K562 (cell line): ENCODE results near the gene MMUT. TPM values are rescaled to one million over a fixed set of nuclear protein-coding genes. Genes with fewer than 3 reads are reported as not detected.

Experiments used
- ATAC-seq: fragments of 200-7000 bp; cut with Tn5 transposase; 3 replicates; pipeline ENCODE4 v1.9.1; 2020; ENCODE audit warnings: moderate library complexity
- BruUV-seq: library from RNA; stranded (reverse); fragments of 400-500 nt; replicated peaks from 2 replicates; lab custom pipeline; 2021; lab: Mats Ljungman, UMichigan
- CTCF ChIA-PET: fragments of 300-600 bp; formaldehyde crosslinking; extraction: SDS; loops from one replicate; lab custom pipeline; 2021; ENCODE audit warnings: low intra/inter-chr PET ratio; lab: Yijun Ruan, JAX
- POLR2A ChIA-PET: fragments of 300-600, 350-650 bp; sonication (Branson Sonifier 250); formaldehyde crosslinking; extraction: SDS; loops from one replicate; lab custom pipeline; 2021; ENCODE audit warnings: antibody characterized with exemption, inconsistent platforms; lab: Yijun Ruan, JAX
- DNase-seq, 4 experiments: peaks; one replicate each; pipeline versions ENCODE4 v3.0.0 to v3.0.0-alpha.2; 2011 to 2018; ENCODE audit warnings: low spot score in 3 of 4, mixed read lengths in 3 of 4; ENCODE audit errors: extremely low read depth in 1 of 4
- FAIRE-seq: peaks from 2 replicates; lab custom pipeline; 2011; peaks lifted over from hg19 to GRCh38; lab: Jason Lieb, UNC
- H2AFZ ChIP-seq: 2 replicates; pipeline ENCODE4 v1.6.0; 2011; ENCODE audit warnings: low read depth, low read length, control low read depth, inconsistent platforms
- H3K27ac ChIP-seq: fragments of 200-600 bp; 3 replicates; pipeline ENCODE4 v1.8.0; 2011; ENCODE audit warnings: low read depth, mild to moderate bottlenecking, control low read depth, inconsistent platforms, low read length, moderate library complexity, mixed read lengths; ENCODE audit errors: extremely low read depth
- H3K27me3 ChIP-seq, 2 experiments: fragments of 300-600 bp in 1 of 2; 2 replicates in 1 of 2; 3 replicates in 1 of 2; pipeline versions ENCODE4 v1.6.0 to v1.8.0; 2011; ENCODE audit warnings: inconsistent platforms in 2 of 2, low read length in 2 of 2, mild to moderate bottlenecking in 1 of 2, mixed read lengths in 1 of 2, moderate library complexity in 1 of 2; ENCODE audit not compliant: control insufficient read depth in 2 of 2, insufficient read depth in 2 of 2
- H3K36me3 ChIP-seq: fragments of 300-600 bp; 3 replicates; pipeline ENCODE4 v1.8.0; 2011; ENCODE audit warnings: mild to moderate bottlenecking, low read length, inconsistent platforms; ENCODE audit not compliant: control insufficient read depth, insufficient read depth
- H3K4me1 ChIP-seq, 2 experiments: fragments of 200-600 bp in 1 of 2; replicated peaks in 1 of 2; 2 replicates in 1 of 2; 3 replicates in 1 of 2; pipeline versions ENCODE4 v1.5.1 to v1.8.0; 2011; ENCODE audit warnings: inconsistent platforms in 2 of 2, low read length in 2 of 2, mild to moderate bottlenecking in 1 of 2, mixed read lengths in 1 of 2, moderate library complexity in 1 of 2; ENCODE audit not compliant: control insufficient read depth in 2 of 2, insufficient read depth in 2 of 2
- H3K4me2 ChIP-seq: 2 replicates; pipeline ENCODE4 v1.6.1; 2011; ENCODE audit warnings: low read length, control low read depth, inconsistent platforms, mixed read lengths; ENCODE audit not compliant: insufficient read depth
- H3K4me3 ChIP-seq: fragments of 200-600 bp; sonication (generic), shearing (Covaris generic); 2 replicates; pipeline ENCODE4 v1.5.1; 2016; ENCODE audit warnings: control low read depth, inconsistent platforms
- H3K79me2 ChIP-seq: fragments of 200-600 bp; 3 replicates; pipeline ENCODE4 v1.8.0; 2011; ENCODE audit warnings: low read length, inconsistent platforms; ENCODE audit not compliant: control insufficient read depth, insufficient read depth
- H3K9ac ChIP-seq, 2 experiments: 2 replicates each; pipeline versions ENCODE4 v1.6.0 to v1.6.1; 2011; ENCODE audit warnings: low read depth in 2 of 2, low read length in 2 of 2, control low read depth in 1 of 2, inconsistent platforms in 1 of 2, mild to moderate bottlenecking in 1 of 2, mixed read lengths in 1 of 2; ENCODE audit not compliant: insufficient read depth in 1 of 2
- H3K9me1 ChIP-seq: one replicate; pipeline ENCODE4 v1.6.0; 2011; ENCODE audit warnings: inconsistent platforms, mild to moderate bottlenecking, low read length, moderate library complexity; ENCODE audit not compliant: control insufficient read depth, insufficient read depth
- H3K9me3 ChIP-seq: replicated peaks from 2 replicates; pipeline ENCODE4 v1.5.1; 2011; ENCODE audit warnings: low read depth, low read length, inconsistent platforms; ENCODE audit not compliant: control insufficient read depth, insufficient read depth
- H4K20me1 ChIP-seq: replicated peaks from 2 replicates; pipeline ENCODE4 v1.6.1; 2011; ENCODE audit warnings: low read length, inconsistent platforms, mixed read lengths; ENCODE audit not compliant: control insufficient read depth, insufficient read depth
- CLOCK ChIP-seq: fragments of 250-450 bp; sonication (Bioruptor Pico); IDR thresholded peaks from 2 replicates; pipeline ENCODE4 v1.4.0; 2020; ENCODE audit warnings: mild to moderate bottlenecking, moderate library complexity, borderline replicate concordance
- GATAD2B ChIP-seq: fragments of 450-650 bp; IDR thresholded peaks from 2 replicates; pipeline ENCODE4 v1.6.1; 2017; ENCODE audit warnings: mild to moderate bottlenecking, borderline replicate concordance
- HINFP ChIP-seq: fragments of 450-650 bp; conservative IDR thresholded peaks from 2 replicates; pipeline ENCODE4 v1.6.1; 2016; ENCODE audit warnings: missing genetic modification characterization, low read depth, mild to moderate bottlenecking, control low read depth, missing compliant biosample characterization
- HNRNPH1 ChIP-seq: fragments of 200-400 bp; formaldehyde crosslinking; optimal IDR thresholded peaks from 2 replicates; pipeline ENCODE3; 2017; ENCODE audit warnings: low read depth, mild to moderate bottlenecking, low read length, moderate library complexity
- ID3 ChIP-seq, 2 experiments: fragments of 250-450 bp in 1 of 2; fragments of 450-650 bp in 1 of 2; sonication (Bioruptor Pico) in 1 of 2; IDR thresholded peaks; 2 replicates each; pipeline versions ENCODE4 v1.6.1 to v1.8.0; 2016 to 2021; ENCODE audit warnings: mild to moderate bottlenecking in 2 of 2, moderate library complexity in 2 of 2, missing compliant biosample characterization in 1 of 2, missing genetic modification characterization in 1 of 2
- NCOA2 ChIP-seq, 2 experiments: fragments of 450-650 bp; IDR thresholded peaks; 2 replicates each; pipeline ENCODE4 v1.6.1; 2018; ENCODE audit warnings: mild to moderate bottlenecking in 2 of 2, moderate library complexity in 1 of 2; ENCODE audit not compliant: partially characterized antibody in 2 of 2
- NFATC3 ChIP-seq: fragments of 450-650 bp; IDR thresholded peaks from 2 replicates; pipeline ENCODE4 v1.6.1; 2017; ENCODE audit warnings: mild to moderate bottlenecking
- POLR2A ChIP-seq: fragments of 450-650 bp; conservative IDR thresholded peaks from 2 replicates; pipeline ENCODE4 v1.6.1; 2016
- SUPT5H ChIP-seq: fragments of 450-650 bp; IDR thresholded peaks from 2 replicates; pipeline ENCODE4 v1.6.1; 2016
- TRIM25 ChIP-seq: fragments of 450-650 bp; IDR thresholded peaks from 2 replicates; pipeline ENCODE4 v1.7.0; 2016; ENCODE audit warnings: borderline replicate concordance
- ZBTB11 ChIP-seq, 3 experiments: fragments of 200-800 bp in 1 of 3; fragments of 250-450 bp in 1 of 3; fragments of 450-650 bp in 1 of 3; sonication (Bioruptor Pico) in 1 of 3; sonication (Bioruptor generic) in 1 of 3; formaldehyde crosslinking in 1 of 3; IDR thresholded peaks; 2 replicates each; pipeline versions ENCODE4 v1.6.1 to v1.8.0; 2016 to 2022; ENCODE audit warnings: mild to moderate bottlenecking in 2 of 3, missing genetic modification characterization in 2 of 3, missing compliant biosample characterization in 1 of 3, moderate library complexity in 1 of 3
- WGBS: fragments of 100-300 bp; shearing (Covaris generic); methylation state at CpG from one replicate; pipeline ENCODE4 v1.1.6; 2016; ENCODE audit warnings: low coverage, mixed read lengths; ENCODE audit not compliant: insufficient coverage; ENCODE audit errors: missing lambda C conversion rate; 5-methylcytosine and 5-hydroxymethylcytosine counted together
- in situ Hi-C: fragments of 300-500 bp; cut with MboI; formaldehyde crosslinking; loops from 4 replicates; pipeline ENCODE4 v1.15.0; 2018; ENCODE audit warnings: inconsistent platforms, mixed read lengths
- intact Hi-C: fragments of 100-400 bp; cut with micrococcal nuclease; formaldehyde crosslinking; loops from 2 replicates; pipeline ENCODE4 v1.14.2; 2022
- polyA plus RNA-seq, 8 experiments: library from polyadenylated mRNA; depleted of rRNA in 4 of 8; stranded (reverse) in 5 of 8; unstranded in 3 of 8; fragments of >200 nt; fragmentation: Nextera tagmentation in 2 of 8; fragmentation: Illumina TruSeq in 1 of 8; extraction: Ambion mirVana in 2 of 8; extraction: Trizol in 1 of 8; gene quantifications; 2 replicates each; pipeline versions ENCODE4 v1.2.1 to v1.2.3, GENCODE V29; 2011 to 2014; ENCODE audit warnings: inconsistent platforms in 1 of 8, missing spikeins in 1 of 8
- total RNA-seq, 7 experiments: library from RNA; depleted of rRNA in 6 of 7; stranded (reverse); fragments of >200 nt in 6 of 7; fragmentation: Illumina TruSeq in 2 of 7; extraction: Trizol in 2 of 7; gene quantifications; 2 replicates each; pipeline versions ENCODE4 v1.2.1 to v1.2.3, GENCODE V29; 2011 to 2021; ENCODE audit warnings: low replicate concordance in 1 of 7

The MMUT gene
- total and polyA plus RNA-seq, 9 of the 15 experiments (the other 6 are each of a cell fraction or from before 2014, with no cell fraction given), result 7.1 to 26.4 (median 16.0) TPM

- DNase-seq, result no peak
- Histone ChIP-seq H4K20me1 (no peaks in the 10 kb centered on the region), H3K27me3 (no peaks in the 10 kb centered on the region), H3K9me1 (no peaks in the 10 kb centered on the region), H3K4me1 (no peaks in the 10 kb centered on the region), H3K9ac (no peak overlapping the region), H3K9me3 (no peaks in the 10 kb centered on the region), H3K4me3 (no peak overlapping the region), H3K79me2 (no peaks in the 10 kb centered on the region), H3K27ac (no peak overlapping the region), H2AFZ (no peak overlapping the region), H3K36me3 (no peaks in the 10 kb centered on the region), H3K4me2 (no peak overlapping the region)
- BruUV-seq, result no TSS peak
- in situ Hi-C loops, result no loop called here
- ChIA-PET POLR2A (no interaction called here), CTCF (no interaction called here)
- no peak for ATAC-seq
- no peak for FAIRE-seq
- intact Hi-C loops, result no loop called here
- 2% methylated on average over 2 of the region's 2 CpGs for WGBS
- TF ChIP-seq ZBTB11 (CRISPR knock-in tag; IDR thresholded peaks at IDR 0.05) (no peak), ID3 (CRISPR knock-in tag; IDR thresholded peaks at IDR 0.05) (no peak), ID3 (tag; IDR thresholded peaks at IDR 0.05) (no peak), SUPT5H (no peak), NCOA2 (IDR thresholded peaks at IDR 0.05; ENCODE audit: partially characterized antibody in 2 of 2) (no peak), CLOCK (CRISPR knock-in tag) (no peak), HNRNPH1 (no peak), HINFP (tag) (no peak), NFATC3 (no peak), GATAD2B (no peak), POLR2A (no peak), TRIM25 (no peak)
Observed at GRCh38 chr6:49384904-49385303, 78.1 kb downstream of the MMUT start.
